ENCODE results near the gene MRPS31.
"Not testable (repeated sequence)": the region's sequence is repeated elsewhere in the genome, so short reads cannot be mapped to it uniquely, and the experiment has no call there.

Gene MRPS31

GRCh38 chr13:40790154-40790616, 19.2 kb upstream of the MRPS31 start:
- no peaks in the 10 kb centered on the region for H4K20me1 ChIP-seq (ENCODE audit: insufficient read depth, low read length)
- H3K27me3 ChIP-seq (replicated peaks; ENCODE audit: insufficient read depth, low read length) = no peaks in the 10 kb centered on the region
- DNase-seq = no peak
- H3K4me3 ChIP-seq (ENCODE audit: low read length) = peak overlapping the region; percentile 69
- H3K4me2 ChIP-seq (ENCODE audit: low read depth, low read length) = peak overlapping the region; percentile 65
- TF ChIP-seq EZH2 (optimal IDR thresholded peaks at IDR 0.05; ENCODE audit: low read depth, low read length) = no peak
- H3K36me3 ChIP-seq (replicated peaks; ENCODE audit: insufficient read depth, low read length) = no peaks in the 10 kb centered on the region
- H3K9me2 ChIP-seq (replicated peaks; ENCODE audit: insufficient read depth, low read length) = no peaks in the 10 kb centered on the region
- H3K9me3 ChIP-seq (replicated peaks; ENCODE audit: insufficient read depth, low read length) = no peaks in the 10 kb centered on the region
- H3K9ac ChIP-seq (ENCODE audit: low read length) = peak overlapping the region; percentile 64; the same call in 1 of the 2 replicates
- H3F3A ChIP-seq (ENCODE audit: insufficient read depth, low read length) = peaks cover 11% of the 10 kb centered on the region
- peak overlapping the region; percentile 43; the same call in 1 of the 2 replicates for H3K27ac ChIP-seq (ENCODE audit: low read length)
- peaks cover 22% of the 10 kb centered on the region for H3K4me1 ChIP-seq (ENCODE audit: low read length)
- H3K79me2 ChIP-seq (ENCODE audit: low read length) = peaks cover 8% of the 10 kb centered on the region; the same call in 1 of the 2 replicates
- H2AFZ ChIP-seq (ENCODE audit: low read length) = peak overlapping the region; percentile 81; the same call in 1 of the 2 replicates

- Histone ChIP-seq H3K4me3 (ENCODE audit: low read length) (peak within 1 kb of the TSS; percentile 69), H3K4me2 (ENCODE audit: low read depth, low read length) (peak within 1 kb of the TSS; percentile 65), H3K36me3 (replicated peaks; ENCODE audit: insufficient read depth, low read length) (no peaks in the 10 kb centered on the region), H3K9me3 (replicated peaks; ENCODE audit: insufficient read depth, low read length) (no peaks in the 10 kb centered on the region), H3K4me1 (ENCODE audit: low read length) (peaks cover 22% of the 10 kb centered on the region), H2AFZ (ENCODE audit: low read length) (peak within 1 kb of the TSS; percentile 81), H3F3A (ENCODE audit: insufficient read depth, low read length) (peaks cover 11% of the 10 kb centered on the region), H3K9me2 (replicated peaks; ENCODE audit: insufficient read depth, low read length) (no peaks in the 10 kb centered on the region), H3K79me2 (ENCODE audit: low read length) (peaks cover 8% of the 10 kb centered on the region; the same call in 1 of the 2 replicates), H3K27ac (ENCODE audit: low read length) (peak within 1 kb of the TSS; percentile 43; the same call in 1 of the 2 replicates), H3K9ac (ENCODE audit: low read length) (peak within 1 kb of the TSS; percentile 64), H4K20me1 (ENCODE audit: insufficient read depth, low read length) (no peaks in the 10 kb centered on the region), H3K27me3 (replicated peaks; ENCODE audit: insufficient read depth, low read length) (no peaks in the 10 kb centered on the region)
- peak; percentile 75 for DNase-seq
- no peak for TF ChIP-seq EZH2 (optimal IDR thresholded peaks at IDR 0.05; ENCODE audit: low read depth, low read length)
- TF ChIP-seq CTCF (IDR thresholded peaks at IDR 0.05; ENCODE audit: low read length) = 0 out of 2 replicates have a peak, but pooled peaks have one; percentile 10
Observed at GRCh38 chr13:40789275-40790153, 18.5 kb upstream of the MRPS31 start, which contains the start of gene SLC25A15. TSS of gene SLC25A15 (plus strand) at chr13:40789611. CDS start at chr13:40793227, 3,616 bp downstream.

- H4K20me1 ChIP-seq (ENCODE audit: insufficient read depth, low read length); H3K9me3 ChIP-seq (replicated peaks; ENCODE audit: insufficient read depth, low read length); H3K27me3 ChIP-seq (replicated peaks; ENCODE audit: insufficient read depth, low read length); H3K36me3 ChIP-seq (replicated peaks; ENCODE audit: insufficient read depth, low read length); DNase-seq; H3K79me2 ChIP-seq (ENCODE audit: low read length); H3K9me2 ChIP-seq (replicated peaks; ENCODE audit: insufficient read depth, low read length); H3K27ac ChIP-seq (ENCODE audit: low read length): not testable (repeated sequence)
- peak overlapping the region; percentile 62 for H3K4me3 ChIP-seq (ENCODE audit: low read length)
- H3K9ac ChIP-seq (ENCODE audit: low read length) = peak overlapping the region; percentile 41; the same call in 1 of the 2 replicates
- H3F3A ChIP-seq (ENCODE audit: insufficient read depth, low read length) = peaks cover 11% of the 10 kb centered on the region
- H2AFZ ChIP-seq (ENCODE audit: low read length) = 0 out of 2 replicates have a peak overlapping the region, but pooled peaks have one; percentile 45
- peaks cover 21% of the 10 kb centered on the region for H3K4me1 ChIP-seq (ENCODE audit: low read length)
- peak overlapping the region; percentile 39; the same call in 1 of the 2 replicates for H3K4me2 ChIP-seq (ENCODE audit: low read depth, low read length)
Observed at GRCh38 chr13:40788540-40789274, 17.7 kb upstream of the MRPS31 start.

- Histone ChIP-seq H3K9me2 (replicated peaks; ENCODE audit: insufficient read depth, low read length) (no peaks in the 10 kb centered on the region), H3K27me3 (replicated peaks; ENCODE audit: insufficient read depth, low read length) (no peaks in the 10 kb centered on the region), H3K9ac (ENCODE audit: low read length) (no peak overlapping the region), H3K36me3 (replicated peaks; ENCODE audit: insufficient read depth, low read length) (no peaks in the 10 kb centered on the region), H3K4me1 (ENCODE audit: low read length) (peaks cover 6% of the 10 kb centered on the region), H3K4me3 (ENCODE audit: low read length) (no peak overlapping the region), H3F3A (ENCODE audit: insufficient read depth, low read length) (peaks cover 6% of the 10 kb centered on the region), H4K20me1 (ENCODE audit: insufficient read depth, low read length) (no peaks in the 10 kb centered on the region), H3K9me3 (replicated peaks; ENCODE audit: insufficient read depth, low read length) (no peaks in the 10 kb centered on the region), H3K27ac (ENCODE audit: low read length) (no peak overlapping the region), H3K79me2 (ENCODE audit: low read length) (peaks cover 8% of the 10 kb centered on the region; the same call in 1 of the 2 replicates), H3K4me2 (ENCODE audit: low read depth, low read length) (no peak overlapping the region), H2AFZ (ENCODE audit: low read length) (no peak overlapping the region)
- no peak for DNase-seq
- no peak for TF ChIP-seq EZH2 (optimal IDR thresholded peaks at IDR 0.05; ENCODE audit: low read depth, low read length)
- no peak for TF ChIP-seq CTCF (IDR thresholded peaks at IDR 0.05; ENCODE audit: low read length)
- TF ChIP-seq EZH2phosphoT487 (IDR thresholded peaks at IDR 0.05; ENCODE audit: low read length) = no peak
Observed at GRCh38 chr13:40787062-40787461, 16.1 kb upstream of the MRPS31 start.
